Hepatic stellate cell (primary cell): ENCODE data around the gene EN2.
"Not testable (repeated sequence)": the region's sequence is repeated elsewhere in the genome, so short reads cannot be mapped to it uniquely, and the experiment has no call there.

Source experiments
- DNase-seq: peaks from one replicate; pipeline ENCODE4 v3.0.0; 2011; ENCODE audit warnings: low spot score

The EN2 gene

DNA sequence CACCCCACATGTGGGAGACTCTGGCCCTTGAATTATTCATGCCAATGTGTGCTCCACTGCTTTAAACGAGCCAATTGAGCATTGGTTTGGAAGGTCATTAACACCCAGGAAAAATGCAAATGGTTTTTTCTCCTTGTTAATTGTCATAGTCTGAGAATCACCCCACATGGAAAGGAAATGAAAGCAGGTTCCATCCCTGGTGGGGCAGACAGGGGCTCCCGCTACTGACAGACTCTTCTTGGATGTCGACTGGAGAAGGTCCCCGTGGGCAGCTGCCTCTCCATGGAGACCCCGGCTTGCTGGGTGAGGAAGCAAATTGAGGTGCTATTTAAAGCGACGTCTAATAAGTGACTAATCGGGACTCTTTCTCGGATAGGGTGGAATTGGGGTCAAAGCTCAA, 32.0 kb upstream of the EN2 start:
- no peak for DNase-seq

DNA sequence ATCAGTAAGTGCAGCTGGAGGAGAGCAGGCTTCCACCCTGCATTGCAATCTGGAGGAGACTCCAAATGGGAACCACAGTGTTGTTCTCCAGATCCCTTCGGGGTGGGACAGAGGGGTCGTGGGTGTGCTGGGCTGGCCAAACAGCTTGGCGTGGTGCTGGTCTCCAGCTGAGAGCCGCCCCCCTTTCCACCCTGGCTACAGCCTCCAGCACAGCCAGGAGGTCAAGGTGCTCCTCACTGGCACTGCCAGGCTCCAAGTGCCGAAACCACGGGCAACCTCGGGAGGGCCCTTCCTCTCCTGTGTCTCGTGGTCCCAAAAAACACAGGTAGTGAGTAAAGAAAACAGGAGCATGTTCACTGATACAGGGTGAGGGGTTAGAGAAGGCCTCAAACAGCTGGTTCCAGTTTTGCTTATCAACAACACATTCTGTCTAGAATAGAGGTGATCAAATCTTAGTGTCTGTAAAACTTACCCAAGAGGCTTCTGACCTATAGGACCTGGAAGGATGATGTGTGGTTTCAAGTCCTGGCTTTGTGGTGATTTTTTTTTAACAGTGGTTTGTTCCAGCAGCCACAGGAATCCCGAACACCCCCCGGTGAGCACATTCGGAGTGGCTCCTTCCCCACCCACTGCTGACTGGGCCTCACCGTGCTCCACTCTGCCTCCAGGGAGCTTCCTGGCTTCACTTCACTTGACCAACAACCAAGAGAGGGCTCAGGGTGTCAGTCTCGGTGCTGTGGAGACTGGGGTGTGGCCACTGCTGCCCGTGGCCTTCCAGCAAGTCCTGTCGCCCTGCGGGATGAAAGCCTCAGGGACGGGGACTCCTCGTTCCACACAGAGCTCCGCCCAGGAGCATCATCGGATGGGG, 31.2 kb upstream of the EN2 start:
- no peak for DNase-seq

DNA sequence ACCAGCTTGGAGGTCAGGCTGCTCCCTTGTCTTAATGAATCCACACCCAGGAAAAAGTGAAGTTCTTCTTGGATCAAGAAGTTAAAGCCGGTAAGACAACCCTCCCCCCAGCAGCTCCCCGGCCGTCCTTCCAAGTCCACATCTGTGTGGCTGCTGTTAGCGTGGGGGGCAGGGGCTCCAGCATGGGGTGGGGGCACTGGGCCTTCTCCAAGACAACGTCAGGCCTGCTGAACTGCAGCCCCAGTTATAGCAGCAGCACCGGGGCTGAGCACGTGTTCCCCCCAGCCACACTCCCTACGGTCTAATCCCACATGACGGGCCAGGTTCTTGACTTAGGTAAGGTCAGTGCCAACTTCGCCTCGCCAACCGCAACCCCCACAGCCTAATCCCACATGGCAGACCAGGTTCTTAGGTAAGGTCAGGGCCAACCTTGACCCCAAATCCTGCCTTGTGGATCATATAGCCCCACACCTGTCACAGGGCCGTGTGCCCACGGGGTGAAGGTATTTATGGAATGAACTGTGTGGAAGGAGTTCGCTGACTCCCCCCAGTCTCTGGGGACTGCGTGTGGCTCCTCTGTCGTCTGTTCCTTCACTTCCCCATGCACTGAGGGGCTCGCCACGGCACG, 30.4 kb upstream of the EN2 start:
- DNase-seq = no peak

GRCh38 chr7:155428171-155428834, 29.6 kb upstream of the EN2 start:
- DNase-seq = no peak

GRCh38 chr7:155429651-155430050, 28.3 kb upstream of the EN2 start:
- no peak for DNase-seq

GRCh38 chr7:155430606-155431005, 27.3 kb upstream of the EN2 start:
- no peak for DNase-seq

DNA sequence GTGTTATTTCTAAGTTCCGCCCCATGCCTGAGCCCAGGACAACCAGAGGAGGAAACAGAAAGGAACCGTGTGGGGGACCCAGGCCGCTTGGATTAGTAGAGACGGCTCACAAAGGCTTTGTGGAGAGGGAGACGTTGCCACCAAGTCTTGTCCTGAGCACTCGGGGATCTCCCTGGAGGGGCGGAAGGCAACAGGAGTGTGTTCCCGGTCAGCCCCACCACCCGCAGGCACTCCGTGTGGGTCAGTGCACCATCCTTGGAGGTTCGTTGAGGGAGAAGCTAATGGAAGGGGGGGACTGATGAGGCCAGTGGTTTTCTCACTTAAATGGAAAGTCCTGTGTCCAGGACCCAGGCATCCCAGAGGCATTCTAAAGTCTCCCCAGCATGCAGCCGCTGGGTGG, 26.7 kb upstream of the EN2 start:
- DNase-seq = no peak

GRCh38 chr7:155431711-155432110, 26.2 kb upstream of the EN2 start:
- DNase-seq = no peak

GRCh38 chr7:155435110-155435509, 22.8 kb upstream of the EN2 start:
- DNase-seq = no peak

GRCh38 chr7:155437836-155438235, 20.1 kb upstream of the EN2 start:
- no peak for DNase-seq

DNA sequence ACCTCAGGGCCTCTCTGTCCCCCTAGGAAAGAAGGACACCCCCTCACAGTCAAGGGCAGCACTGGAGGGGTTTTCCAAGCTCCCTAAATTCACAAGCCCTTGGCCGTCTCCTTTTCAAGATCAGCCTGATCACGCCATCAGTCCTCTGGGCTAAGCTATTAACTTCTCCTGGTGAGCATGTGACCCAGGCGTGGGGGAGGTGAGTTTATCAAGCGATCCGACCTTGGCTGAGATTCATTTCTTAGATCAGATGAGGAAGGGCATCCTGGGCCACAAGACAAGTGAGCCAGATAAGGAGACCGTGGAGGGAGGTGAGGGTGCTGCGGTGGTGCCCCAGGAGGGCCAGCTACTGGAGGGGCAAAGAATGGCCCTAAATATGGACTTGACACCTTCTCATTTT, 19.2 kb upstream of the EN2 start:
- DNase-seq = no peak

GRCh38 chr7:155439311-155440017, 18.5 kb upstream of the EN2 start:
- DNase-seq = no peak

GRCh38 chr7:155440018-155440410, 17.9 kb upstream of the EN2 start:
- DNase-seq = no peak

- no peak for DNase-seq
Measured at GRCh38 chr7:155441856-155442255, 16.1 kb upstream of the EN2 start.

GRCh38 chr7:155444746-155445145, 13.2 kb upstream of the EN2 start:
- DNase-seq = no peak

DNA sequence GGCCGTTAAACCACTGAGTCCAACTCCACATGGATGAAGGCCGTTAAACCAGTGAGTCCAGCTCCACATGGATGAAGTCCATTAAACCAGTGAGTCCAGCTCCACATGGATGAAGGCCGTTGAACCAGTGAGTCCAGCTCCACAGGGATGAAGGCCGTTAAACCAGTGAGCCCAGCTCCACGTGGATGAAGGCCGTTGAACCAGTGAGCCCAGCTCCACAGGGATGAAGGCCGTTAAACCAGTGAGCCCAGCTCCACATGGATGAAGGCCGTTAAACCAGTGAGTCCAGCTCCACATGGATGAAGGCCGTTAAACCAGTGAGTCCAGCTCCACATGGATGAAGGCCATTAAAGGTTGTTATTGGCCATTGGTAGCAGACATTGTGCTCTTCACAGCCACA, 12.3 kb upstream of the EN2 start:
- not testable (repeated sequence) for DNase-seq

GRCh38 chr7:155447603-155448002, 10.3 kb upstream of the EN2 start:
- no peak for DNase-seq

- no peak for DNase-seq
Measured at GRCh38 chr7:155448632-155449007, 9.3 kb upstream of the EN2 start.

GRCh38 chr7:155449008-155449868, 8.7 kb upstream of the EN2 start:
- no peak for DNase-seq

GRCh38 chr7:155449869-155450557, 7.9 kb upstream of the EN2 start:
- no peak for DNase-seq

DNA sequence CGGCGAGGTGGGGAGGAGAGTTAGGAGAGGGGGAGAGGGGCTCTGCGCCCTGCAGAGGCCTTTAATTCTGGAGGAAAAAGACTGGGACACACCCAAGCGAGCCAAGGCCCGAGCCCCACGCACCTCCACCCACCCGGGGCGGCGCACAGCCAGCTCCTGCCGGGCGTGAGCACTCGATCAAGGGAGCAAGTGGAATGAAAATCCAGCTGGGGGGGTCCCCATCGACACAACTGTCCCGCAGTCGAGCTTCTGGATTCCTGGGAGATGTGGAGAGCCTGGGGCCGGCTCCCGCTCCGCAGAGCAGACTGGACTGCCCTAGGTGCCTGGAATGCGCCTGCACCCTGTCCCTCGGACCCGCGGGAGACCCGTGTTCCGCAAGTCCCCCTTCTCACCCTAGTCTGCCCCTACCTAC, 7.4 kb upstream of the EN2 start:
- DNase-seq = no peak
